GM21515 (cell line): ENCODE results near the gene OR6S1.

Experiments used
- ATAC-seq: cut with Tn5 transposase; IDR thresholded peaks from one replicate; pipeline ENCODE4 v1.9.1; 2021; ENCODE audit not compliant: unreplicated experiment

Gene OR6S1, protein sequence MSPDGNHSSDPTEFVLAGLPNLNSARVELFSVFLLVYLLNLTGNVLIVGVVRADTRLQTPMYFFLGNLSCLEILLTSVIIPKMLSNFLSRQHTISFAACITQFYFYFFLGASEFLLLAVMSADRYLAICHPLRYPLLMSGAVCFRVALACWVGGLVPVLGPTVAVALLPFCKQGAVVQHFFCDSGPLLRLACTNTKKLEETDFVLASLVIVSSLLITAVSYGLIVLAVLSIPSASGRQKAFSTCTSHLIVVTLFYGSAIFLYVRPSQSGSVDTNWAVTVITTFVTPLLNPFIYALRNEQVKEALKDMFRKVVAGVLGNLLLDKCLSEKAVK

DNA sequence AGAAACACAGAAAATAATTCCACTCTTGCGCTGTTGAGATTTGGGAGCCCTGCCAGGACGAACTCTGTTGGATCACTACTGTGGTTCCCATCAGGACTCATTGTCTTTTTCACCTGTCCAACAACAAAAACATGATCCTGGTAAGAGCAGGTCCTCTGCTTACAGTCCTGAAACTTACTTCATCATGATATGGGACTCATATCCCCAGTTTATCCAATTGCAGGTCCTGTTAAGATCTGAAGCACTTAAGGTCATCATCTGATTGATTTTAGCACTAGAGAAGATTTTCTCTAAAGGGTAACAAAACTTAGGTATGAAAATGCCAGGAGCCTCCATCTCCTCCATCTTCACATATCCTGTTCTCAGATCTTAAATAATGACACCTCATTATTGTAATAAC, at the start of gene OR6S1:
OR6S1 (minus strand) TSS at position 101 of the 400 bp plus-strand sequence; CDS start at position 101, 0 bp downstream.
- no peak for ATAC-seq

DNA sequence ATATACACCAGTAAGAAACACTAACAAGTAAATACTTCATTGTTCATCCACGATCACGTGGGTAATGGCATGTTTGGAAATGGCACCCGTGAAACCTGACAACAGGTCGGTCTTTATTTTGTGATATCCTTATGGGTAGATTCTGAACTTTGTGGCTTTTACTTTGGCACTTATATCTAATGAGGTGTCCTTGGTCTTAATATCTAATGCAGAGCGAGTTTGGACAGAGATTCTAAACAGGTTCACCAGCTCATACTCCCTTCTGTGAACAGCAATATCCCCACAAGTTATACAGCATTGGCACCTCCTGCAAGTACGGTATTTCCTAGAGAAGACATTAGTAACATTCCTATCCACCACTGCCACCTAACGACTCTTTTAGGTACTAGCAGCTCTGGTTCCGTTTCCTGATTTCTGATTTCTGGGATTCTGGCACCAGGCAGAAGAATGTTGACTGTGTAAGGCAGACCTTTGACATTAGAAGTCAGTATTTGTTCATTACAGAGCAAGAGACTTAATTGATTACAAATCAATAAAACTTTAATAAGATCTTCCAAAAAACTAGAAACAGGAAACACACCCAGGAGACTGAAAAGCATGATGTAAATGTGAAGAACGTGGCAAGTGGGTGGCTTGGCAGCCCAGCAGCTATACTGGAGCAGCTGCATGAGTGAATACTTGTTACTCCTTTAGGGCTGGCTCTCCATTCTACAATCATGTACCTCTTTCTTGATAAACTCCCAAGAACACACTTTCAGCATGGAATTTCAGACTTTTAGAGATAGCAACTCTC, 49.6 kb upstream of the OR6S1 start:
- ATAC-seq, result peak; percentile 61

DNA sequence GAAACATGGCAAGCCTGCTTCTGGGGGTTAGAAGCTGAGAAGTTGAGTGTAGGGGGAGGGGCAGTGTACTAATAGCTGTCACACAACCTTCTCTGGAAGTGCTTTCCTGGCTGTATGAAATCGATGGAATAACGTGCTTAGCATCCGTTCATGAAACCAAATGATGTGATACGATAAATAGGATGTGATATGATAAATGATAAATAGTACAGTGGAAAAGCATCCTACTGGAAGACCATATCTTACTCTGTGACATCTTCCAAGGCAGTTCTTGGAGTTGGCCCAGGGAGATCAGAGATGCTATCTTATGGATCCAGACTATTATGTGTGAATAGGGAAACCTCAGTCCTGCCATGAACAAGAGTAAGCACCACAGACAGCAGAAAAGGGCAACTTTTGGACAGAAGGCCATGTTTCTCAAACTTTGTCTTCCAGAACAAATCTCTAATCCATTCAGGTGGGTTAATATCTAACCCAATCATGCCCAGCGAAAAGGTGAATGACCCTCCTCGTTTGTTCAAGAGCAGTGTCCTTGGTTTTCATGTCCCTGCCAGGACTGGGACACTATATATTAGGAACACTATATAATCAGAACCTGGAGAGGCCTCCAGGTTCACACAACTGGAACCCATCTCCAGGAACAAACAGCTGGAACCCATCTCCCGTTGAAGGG, 46.8 kb upstream of the OR6S1 start, which contains the start of gene ANG:
ANG (plus strand) TSS at position 598 of the 673 bp plus-strand sequence. CDS start 4,801 bp downstream, outside the sequence.
- ATAC-seq, result no peak

DNA sequence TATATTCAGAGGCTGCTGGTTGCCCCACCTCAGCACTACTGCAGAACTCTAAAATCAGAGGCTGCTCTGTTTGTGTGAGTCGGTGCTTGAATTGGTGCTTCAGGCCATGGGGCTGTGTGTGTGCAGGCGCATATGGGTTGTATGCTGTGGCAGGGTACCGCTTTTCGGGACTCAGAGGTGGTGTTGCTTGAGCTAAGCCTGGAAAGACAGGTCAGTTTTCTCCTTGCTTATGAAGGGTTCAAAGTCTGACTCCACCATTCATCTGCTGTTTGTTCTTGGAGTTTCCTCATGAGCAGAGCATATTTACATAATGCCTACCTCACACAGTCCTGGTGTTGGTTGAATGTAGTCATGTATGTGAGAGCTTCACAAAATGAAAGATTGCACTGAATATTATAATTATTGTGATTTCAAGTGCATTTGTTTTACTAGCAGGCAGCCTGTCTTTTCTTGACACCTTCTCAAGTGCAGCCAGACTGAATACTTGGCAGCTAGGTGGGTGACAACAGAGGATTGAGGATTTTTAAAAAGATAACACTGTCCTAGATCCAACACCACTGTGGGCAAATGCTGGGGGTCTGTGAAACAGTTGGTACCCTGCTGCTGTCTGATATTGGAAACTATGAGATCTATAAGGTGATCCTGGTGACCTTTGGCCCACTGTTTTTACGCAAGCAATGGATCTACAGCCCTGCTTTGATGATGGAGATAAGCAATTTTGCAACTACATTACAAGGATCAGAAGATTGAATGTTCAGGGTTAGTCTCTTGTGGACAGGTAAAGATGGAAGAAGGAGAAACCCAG, 46.1 kb upstream of the OR6S1 start:
- no peak for ATAC-seq

DNA sequence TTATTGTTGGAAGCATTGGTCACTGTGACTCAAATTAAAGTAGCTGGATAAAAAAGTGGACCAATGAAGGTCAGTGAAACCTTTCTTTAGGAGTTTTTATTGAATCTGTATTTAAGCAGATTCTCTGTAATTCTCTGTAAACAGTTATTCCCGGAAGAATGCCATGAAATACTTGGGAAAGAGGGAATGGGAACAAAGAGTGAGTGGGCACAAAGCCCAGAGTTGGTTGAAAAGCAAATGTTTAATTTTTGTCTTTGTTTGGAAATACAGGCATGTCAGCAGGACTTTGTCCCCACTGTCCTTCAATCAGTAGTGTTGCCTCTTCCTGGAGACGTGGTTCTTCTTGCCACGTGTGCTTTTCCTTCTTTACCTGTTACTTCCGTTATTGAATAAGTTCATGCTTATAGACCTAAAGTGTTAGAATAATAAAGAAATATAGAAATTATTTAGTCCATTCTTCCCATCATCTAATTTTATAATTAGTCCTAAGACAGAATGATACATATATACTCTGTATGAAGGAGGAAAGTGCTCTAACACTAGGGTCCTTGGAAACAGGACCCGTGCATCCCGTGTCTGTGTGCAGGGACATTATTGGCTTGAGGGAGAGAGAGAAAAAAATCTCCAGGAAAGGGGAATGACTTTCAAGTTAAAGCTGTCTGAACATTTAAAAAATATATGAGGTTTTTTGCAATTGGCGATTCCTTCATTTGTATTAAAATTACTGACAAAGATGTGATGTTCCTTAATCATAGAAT, 45.1 kb upstream of the OR6S1 start:
- no peak for ATAC-seq

DNA sequence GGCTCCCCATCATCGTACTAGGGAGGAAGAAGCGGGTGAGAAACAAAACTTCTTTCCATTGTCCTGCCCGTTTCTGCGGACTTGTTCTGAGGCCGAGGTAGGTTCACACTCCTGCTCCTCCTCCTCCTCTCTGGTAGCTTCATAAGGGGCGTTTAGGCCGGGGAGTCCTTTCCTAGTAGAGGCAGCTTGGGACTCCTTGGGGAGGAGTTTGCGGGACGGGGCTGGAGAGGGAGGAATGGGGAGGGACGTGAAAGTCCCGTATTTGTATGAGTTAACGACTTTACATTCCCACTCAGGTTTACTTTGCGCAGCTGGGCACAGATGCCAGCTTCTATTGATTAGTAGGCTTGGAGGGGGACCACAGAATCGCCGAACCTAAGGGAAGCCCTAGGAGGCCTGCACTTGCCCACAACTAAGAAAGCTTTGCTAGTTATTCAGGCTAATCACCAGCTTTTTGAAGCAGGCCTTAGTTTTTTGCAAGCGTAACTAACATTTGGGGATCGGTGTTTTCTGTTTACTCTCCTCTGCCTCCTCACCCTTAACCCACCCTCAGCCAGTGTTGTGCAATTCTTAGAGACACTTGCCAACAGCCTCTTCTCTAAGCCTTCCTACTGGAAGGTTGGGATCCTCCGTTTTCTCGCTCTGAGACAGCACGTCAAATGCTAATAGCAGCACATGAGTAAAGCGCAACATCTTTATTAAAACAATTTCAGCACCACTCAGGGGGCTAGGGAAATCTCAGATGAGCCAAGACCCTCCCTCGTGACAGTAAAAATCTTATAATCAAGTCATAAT, 43.4 kb upstream of the OR6S1 start:
- no peak for ATAC-seq

DNA sequence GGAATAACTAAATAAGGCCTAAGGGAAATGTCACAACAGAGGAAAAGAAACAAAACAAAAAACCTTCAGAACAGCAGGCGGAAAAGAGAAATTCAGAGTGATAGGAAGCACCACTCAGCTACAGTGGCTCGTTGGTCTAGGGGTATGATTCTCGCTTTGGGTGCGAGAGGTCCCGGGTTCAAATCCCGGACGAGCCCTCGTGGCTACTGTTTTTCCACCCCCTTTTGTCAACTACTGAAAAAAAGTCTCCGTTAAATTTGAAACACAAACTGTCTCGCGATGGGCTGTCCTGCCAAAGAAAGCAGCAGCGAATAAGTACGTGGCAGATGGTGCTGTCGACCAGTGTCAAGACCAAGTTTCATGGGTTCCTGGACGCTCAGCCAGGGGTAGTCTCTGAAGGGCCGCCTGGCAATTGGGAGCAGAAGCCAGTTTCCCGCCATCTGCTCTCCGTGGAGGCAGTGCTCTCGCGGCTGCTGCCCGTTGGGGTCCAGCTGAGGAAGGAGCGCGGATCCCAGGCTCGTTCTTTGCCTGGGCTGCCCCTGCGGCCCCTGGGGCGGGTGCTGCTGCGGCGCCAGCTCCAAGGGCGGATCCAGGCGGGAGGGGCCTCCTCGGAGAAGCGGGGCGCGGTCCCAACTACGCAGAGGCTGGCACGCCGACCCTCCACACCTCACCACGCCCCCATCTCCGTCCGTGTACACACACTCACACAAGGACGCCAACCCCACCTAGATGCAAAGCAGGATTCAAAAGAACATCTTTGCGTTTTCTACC, 42.6 kb upstream of the OR6S1 start, which contains the start of gene RNASE4:
RNASE4 (plus strand) TSS at position 670 of the 771 bp plus-strand sequence. CDS start 14,812 bp downstream, outside the sequence.
- ATAC-seq, result no peak

DNA sequence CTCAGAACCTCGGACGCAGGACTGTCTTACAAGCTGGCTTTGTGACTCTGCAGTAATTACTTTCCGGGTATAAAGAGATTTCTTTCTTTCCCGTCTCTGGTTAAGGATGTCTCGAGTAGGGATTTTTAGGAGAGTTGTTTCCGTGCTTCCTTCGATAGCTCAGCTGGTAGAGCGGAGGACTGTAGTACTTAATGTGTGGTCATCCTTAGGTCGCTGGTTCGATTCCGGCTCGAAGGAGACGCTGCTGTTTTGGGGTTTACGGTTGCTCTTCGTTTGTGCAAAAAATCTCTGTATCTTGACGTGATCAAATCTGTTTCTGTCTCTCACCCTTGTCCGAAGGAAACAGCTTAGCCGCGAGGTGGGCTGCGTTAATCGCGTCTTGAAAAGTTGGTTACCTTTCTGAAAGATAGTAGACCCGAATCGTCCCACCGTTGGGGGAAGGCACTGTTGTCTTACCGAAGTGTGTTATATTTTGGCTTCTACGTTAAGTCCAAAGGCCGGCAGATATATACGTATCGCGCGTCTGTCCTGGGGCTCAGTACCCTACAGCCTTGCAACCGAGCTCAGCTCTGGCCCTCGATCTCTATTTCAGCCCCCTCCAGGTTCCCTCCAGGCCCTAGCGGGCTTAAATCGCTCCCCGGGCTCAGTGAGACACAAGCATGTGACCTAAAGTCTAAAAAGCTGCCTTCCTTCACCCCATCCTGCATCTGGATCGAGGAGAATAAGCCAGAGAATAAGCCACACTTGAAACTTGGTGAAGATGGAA, 41.8 kb upstream of the OR6S1 start:
- ATAC-seq, result peak; percentile 31

DNA sequence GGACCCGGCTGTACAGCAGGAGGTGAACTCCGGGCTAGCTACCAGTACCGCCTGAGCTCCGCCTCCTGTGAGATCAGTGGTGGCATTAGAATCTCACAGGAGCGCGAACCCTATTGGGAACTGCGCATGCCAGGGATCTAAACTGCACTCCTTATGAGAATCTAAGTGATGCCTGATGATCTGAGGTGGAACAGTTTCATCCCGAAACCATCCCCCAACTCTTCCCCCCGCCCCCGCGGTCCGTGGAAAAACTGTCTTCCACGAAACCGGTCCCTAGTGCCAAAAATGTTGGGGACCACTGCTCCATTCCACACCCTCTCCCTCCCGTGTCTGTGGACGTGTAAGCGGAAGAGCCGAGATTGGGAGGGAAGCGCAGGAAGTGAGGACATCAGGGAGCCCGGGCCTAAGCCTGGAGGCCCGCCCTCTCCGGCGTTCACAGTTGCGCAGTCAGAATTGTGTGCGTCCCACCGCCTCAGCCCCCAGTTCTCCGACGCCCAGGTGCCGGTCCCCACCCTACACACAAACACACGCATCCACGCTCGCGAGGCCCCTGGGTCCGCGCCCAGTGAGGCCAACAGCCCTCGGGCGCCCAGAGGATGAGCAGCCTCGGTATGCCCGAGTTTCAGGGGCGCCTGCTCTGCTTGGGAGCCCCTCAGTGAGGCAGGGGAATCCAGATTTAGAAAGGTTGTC, 41.1 kb upstream of the OR6S1 start:
- peak; percentile 41 for ATAC-seq

DNA sequence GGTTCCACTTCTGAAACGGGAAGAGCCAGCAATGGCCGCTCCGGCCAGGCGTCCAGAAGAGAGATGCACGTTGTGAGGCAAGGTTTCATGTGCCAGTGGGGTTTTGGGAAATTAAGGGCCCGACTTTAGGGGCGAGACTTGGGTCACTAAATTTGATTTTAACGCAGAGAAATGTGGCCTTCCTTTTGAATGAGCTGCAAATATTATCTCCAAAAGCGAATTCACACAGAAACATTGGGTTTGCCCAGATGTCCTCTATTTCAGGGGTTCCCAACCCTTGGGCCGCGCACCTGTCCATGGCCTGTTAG, 40.6 kb upstream of the OR6S1 start:
- ATAC-seq, result no peak

DNA sequence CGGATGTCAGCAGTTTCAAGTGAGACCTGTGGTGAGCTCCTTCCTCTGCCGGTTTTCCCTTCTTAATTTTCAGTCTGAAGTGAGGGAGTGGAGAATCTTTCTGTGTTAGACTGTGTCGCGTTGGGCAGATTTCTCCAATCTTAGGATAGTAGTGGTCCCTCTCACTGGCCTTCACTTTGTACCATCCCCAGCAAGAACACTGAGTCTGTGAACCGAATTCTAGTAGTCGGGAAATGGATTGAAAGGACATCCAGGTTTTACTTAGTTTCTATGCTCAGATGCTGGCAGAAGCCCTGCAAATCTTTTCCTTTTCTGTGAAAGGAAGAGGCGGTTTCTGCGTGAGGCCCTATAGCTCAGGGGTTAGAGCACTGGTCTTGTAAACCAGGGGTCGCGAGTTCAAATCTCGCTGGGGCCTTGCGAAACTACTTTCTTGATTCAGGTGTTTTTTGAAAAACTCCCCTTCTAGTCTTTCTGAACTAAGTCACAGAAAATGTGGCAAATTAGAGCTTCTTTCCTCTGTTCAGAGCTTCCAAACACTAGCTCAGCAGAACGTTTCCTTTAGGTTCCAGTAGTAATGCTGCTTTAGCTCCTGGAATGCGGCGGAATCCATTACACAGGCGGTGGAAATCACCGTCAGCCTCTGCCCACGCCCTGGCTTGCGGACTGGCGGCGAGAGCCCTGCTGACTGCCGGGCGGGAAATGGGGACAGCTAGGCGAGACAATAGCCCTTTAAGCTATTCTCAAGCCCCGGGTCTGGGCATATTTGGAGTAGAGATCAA, 40.0 kb upstream of the OR6S1 start:
- peak; percentile 31 for ATAC-seq

DNA sequence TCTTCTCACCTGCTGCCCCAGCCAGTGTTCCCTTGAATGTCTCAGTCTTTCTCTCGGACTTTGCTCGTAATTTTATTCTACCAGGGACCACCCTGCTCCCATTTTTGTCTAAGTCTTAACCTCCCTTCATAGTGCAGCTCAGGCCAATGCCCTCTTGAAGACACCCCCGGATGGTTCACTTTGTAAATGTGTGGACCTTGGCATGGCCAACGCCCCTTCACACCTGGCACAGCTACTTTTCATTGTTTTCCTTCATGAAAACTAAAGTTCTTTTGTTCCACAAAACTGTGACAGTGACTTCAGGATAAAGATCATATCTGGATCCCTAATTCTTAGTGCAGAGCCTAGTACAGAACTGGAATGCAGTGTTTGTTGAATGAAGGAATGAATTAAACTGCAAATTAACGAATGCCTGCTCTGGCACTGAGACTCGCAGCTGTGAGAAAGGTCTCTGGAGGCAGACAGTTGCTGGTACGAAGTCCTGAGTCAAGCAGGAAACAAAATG, 39.4 kb upstream of the OR6S1 start:
- peak; percentile 28 for ATAC-seq

DNA sequence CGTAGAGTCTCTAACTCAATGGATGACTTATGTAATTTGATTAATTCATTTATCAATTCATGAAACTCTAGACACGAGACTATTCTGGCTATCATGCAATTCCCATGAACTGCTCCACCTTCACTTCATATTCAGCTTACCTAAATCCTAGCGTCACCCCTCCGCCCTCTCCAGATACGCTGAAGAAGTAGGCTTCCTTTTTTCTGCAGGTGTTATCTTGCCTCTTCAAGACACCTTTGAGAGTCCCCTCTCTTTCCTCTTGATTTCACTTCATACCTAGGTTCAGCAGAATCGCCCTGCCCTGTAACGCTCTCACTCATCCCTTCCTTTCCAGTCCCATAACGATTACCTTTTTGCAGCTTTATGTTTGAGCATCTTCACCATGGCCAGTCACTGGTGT, 38.9 kb upstream of the OR6S1 start:
- ATAC-seq, result no peak

DNA sequence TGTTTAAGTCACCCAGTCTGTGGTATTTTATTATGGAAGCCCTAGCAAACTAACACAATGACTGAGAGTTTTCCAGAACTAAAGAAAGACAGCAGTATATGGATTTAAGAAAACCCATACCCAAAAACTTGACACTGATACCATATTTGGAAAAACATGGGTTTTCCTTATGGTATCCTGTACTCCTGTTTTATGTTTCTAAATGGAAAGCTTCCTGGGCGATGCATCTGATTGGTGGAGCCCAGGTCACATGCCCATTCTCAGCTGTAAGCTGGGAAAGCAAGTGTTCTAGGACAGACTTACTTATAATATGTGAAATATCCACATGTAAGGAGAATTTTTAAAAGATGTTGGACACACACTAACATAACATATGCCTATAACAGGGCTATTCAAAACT, 38.4 kb upstream of the OR6S1 start:
- no peak for ATAC-seq

DNA sequence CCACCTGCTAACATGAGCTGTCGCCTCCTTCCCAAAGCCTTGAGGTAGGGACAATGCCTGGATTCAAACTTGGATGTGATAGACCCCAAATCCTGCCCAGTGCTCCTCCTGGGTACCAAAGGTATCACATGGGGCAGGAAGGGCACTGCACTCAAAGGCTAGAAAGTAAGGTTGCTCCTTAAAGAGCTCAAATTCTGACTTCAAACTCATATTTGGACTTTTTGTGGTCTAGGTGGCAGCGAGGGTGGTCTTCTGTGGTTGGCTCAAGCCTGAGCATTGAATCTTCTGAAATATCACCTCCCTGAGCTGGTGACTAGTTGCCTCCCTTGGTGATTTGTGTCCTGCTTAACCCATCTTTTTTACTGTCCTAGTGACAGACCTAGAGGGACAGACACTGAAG, 34.6 kb upstream of the OR6S1 start:
- ATAC-seq, result no peak

DNA sequence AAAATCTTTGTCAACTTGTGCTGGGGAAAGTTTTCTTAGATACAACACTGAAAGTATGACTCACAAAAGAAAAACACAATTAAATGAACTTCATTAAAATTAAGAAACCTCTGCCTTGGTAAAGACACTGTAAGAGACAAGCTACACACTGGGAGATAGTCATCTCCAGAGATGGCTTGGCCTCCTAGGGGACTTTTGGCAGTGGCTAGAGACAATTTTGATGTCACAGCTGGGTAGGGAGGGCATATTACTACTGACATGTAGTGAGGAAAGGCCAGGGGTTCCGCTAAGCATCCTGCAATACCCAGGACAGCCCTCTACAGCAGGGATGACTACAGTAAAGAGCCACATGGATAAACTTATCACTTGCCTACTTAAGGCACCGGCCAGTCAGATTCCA, 34.2 kb upstream of the OR6S1 start:
- ATAC-seq, result no peak
